SIG-M5 (cell line): Measurements from ENCODE around the gene RBX1.
"Not testable (repeated sequence)": the region's sequence is repeated elsewhere in the genome, so short reads cannot be mapped to it uniquely, and the experiment has no call there.

Experiments used
- DNase-seq: peaks from one replicate; lab custom pipeline; 2025; lab: John Stamatoyannopoulos, UW

The RBX1 gene

GRCh38 chr22:40950962-40951794, at the start of gene RBX1:
RBX1 (plus strand) TSS chr22:40951378; CDS start chr22:40951399, 21 bp downstream.
- peak; percentile 80 for DNase-seq

- no peak for DNase-seq
Measured at GRCh38 chr22:40904101-40904500, 47.1 kb upstream of the RBX1 start.

- no peak for DNase-seq
Measured at GRCh38 chr22:40908895-40909294, 42.3 kb upstream of the RBX1 start.

GRCh38 chr22:40911772-40912171, 39.4 kb upstream of the RBX1 start:
- DNase-seq, result no peak

GRCh38 chr22:40912987-40913386, 38.2 kb upstream of the RBX1 start:
- DNase-seq, result not testable (repeated sequence)

- DNase-seq, result no peak
Measured at GRCh38 chr22:40919446-40919845, 31.7 kb upstream of the RBX1 start.

- DNase-seq, result no peak
Measured at GRCh38 chr22:40920526-40920925, 30.7 kb upstream of the RBX1 start.

GRCh38 chr22:40922484-40923303, 28.5 kb upstream of the RBX1 start:
- no peak for DNase-seq

GRCh38 chr22:40928657-40929056, 22.5 kb upstream of the RBX1 start:
- DNase-seq, result no peak

- DNase-seq, result no peak
Measured at GRCh38 chr22:40932396-40932795, 18.8 kb upstream of the RBX1 start.

- DNase-seq, result no peak
Measured at GRCh38 chr22:40939202-40939601, 12.0 kb upstream of the RBX1 start.

GRCh38 chr22:40951795-40952605, 822 bp downstream of the RBX1 start:
- no peak for DNase-seq

- DNase-seq, result no peak
Measured at GRCh38 chr22:40953471-40953870, 2.3 kb downstream of the RBX1 start.

GRCh38 chr22:40954113-40954512, 2.9 kb downstream of the RBX1 start:
- no peak for DNase-seq

- DNase-seq, result no peak
Measured at GRCh38 chr22:40955571-40955970, 4.4 kb downstream of the RBX1 start.

- no peak for DNase-seq
Measured at GRCh38 chr22:40957601-40958000, 6.4 kb downstream of the RBX1 start.

GRCh38 chr22:40958299-40958698, 7.1 kb downstream of the RBX1 start:
- no peak for DNase-seq

- DNase-seq, result no peak
Measured at GRCh38 chr22:40960145-40960544, 9.0 kb downstream of the RBX1 start.

GRCh38 chr22:40965936-40966725, 15.0 kb downstream of the RBX1 start:
- no peak for DNase-seq

- no peak for DNase-seq
Measured at GRCh38 chr22:40966726-40967085, 15.5 kb downstream of the RBX1 start.

GRCh38 chr22:40967111-40967760, 16.1 kb downstream of the RBX1 start:
- no peak for DNase-seq
